SK-N-SH (cell line): Measurements from ENCODE around the gene GDPD2.

Source experiments
- CHD2 ChIP-seq: fragments of 150-350 bp; IDR thresholded peaks from 2 replicates; pipeline ENCODE4 v1.6.1; 2018; ENCODE audit warnings: low read length; ENCODE audit not compliant: partially characterized antibody
- CTCF ChIP-seq: fragments of 200-600 bp; sonication (generic); IDR thresholded peaks from 2 replicates; pipeline ENCODE4 v1.6.1; 2017; ENCODE audit warnings: antibody characterized with exemption, mild to moderate bottlenecking, moderate library complexity
- EP300 ChIP-seq, 2 experiments: IDR thresholded peaks; 2 replicates each; pipeline versions ENCODE4 v1.4.0 to v1.6.1; 2012; ENCODE audit warnings: borderline replicate concordance in 1 of 2, low read depth in 1 of 2, low read length in 1 of 2
- EZH2phosphoT487 ChIP-seq: fragments of 200-600 bp; sonication (generic); IDR thresholded peaks from 2 replicates; pipeline ENCODE4 v1.6.1; 2017; ENCODE audit warnings: low read depth, mixed run types, mild to moderate bottlenecking, antibody characterized with exemption, moderate library complexity, borderline replicate concordance
- FOSL2 ChIP-seq: IDR thresholded peaks from 2 replicates; pipeline ENCODE4 v1.4.0; 2012; ENCODE audit warnings: low read depth, mild to moderate bottlenecking, moderate library complexity, borderline replicate concordance
- JUND ChIP-seq: IDR thresholded peaks from 2 replicates; pipeline ENCODE4 v1.4.0; 2012
- MAX ChIP-seq: IDR thresholded peaks from 2 replicates; pipeline ENCODE4 v1.4.0; 2012; ENCODE audit warnings: low read depth
- POLR2AphosphoS5 ChIP-seq: IDR thresholded peaks from 2 replicates; pipeline ENCODE4 v1.6.1; 2012; ENCODE audit warnings: low read depth, low read length
- REST ChIP-seq: IDR thresholded peaks from 2 replicates; pipeline ENCODE4 v1.6.1; 2012; ENCODE audit warnings: mild to moderate bottlenecking, low read depth, low read length, moderate library complexity
- TAF1 ChIP-seq: IDR thresholded peaks from 2 replicates; pipeline ENCODE4 v1.6.1; 2012; ENCODE audit warnings: low read depth, mild to moderate bottlenecking, low read length, moderate library complexity, borderline replicate concordance
- TEAD4 ChIP-seq: IDR thresholded peaks from 2 replicates; pipeline ENCODE4 v1.4.0; 2012; ENCODE audit warnings: mild to moderate bottlenecking, borderline replicate concordance; ENCODE audit not compliant: insufficient read depth
- USF2 ChIP-seq: fragments of 150-350 bp; IDR thresholded peaks from 2 replicates; pipeline ENCODE4 v1.6.1; 2017; ENCODE audit warnings: antibody characterized with exemption, low read length, low read depth, borderline replicate concordance
- YY1 ChIP-seq: IDR thresholded peaks from 2 replicates; pipeline ENCODE4 v1.4.0; 2012; ENCODE audit warnings: low read depth, mild to moderate bottlenecking

GRCh38 chrX:70386235-70386634 is 36.9 kb upstream of the GDPD2 start:
- TF ChIP-seq USF2 (no peak), POLR2AphosphoS5 (no peak), TAF1 (no peak), CTCF (no peak), MAX (no peak), CHD2 (no peak), YY1 (no peak), JUND (no peak), EZH2phosphoT487 (no peak), TEAD4 (no peak), EP300 (IDR thresholded peaks at IDR 0.05; ENCODE audit: borderline replicate concordance in 1 of 2, low read depth in 1 of 2, low read length in 1 of 2) (no peak), REST (no peak), FOSL2 (no peak)
